Cardiac atrium fibroblast (primary cell): ENCODE data around the gene RNASE8. TPM values are rescaled to one million over a fixed set of nuclear protein-coding genes. Genes with fewer than 3 reads are reported as not detected.

Experiments
- total RNA-seq: library from RNA; depleted of rRNA; stranded (reverse); fragments of >200 nt; gene quantifications from 2 replicates; pipeline ENCODE4 v1.2.3, GENCODE V29; 2015

RNASE8 gene
- not detected in 2 replicates for total RNA-seq

GRCh38 chr14:21057803-21058675, at the start of gene RNASE8:
Gene RNASE8 (plus strand): TSS chr14:21057822. CDS start chr14:21057893, 71 bp downstream.

GRCh38 chr14:21024585-21025370, 32.8 kb upstream of the RNASE8 start, which contains the start of gene NDRG2:
Gene NDRG2 (minus strand): TSS chr14:21025061. CDS start chr14:21023315, 1,746 bp downstream.

GRCh38 chr14:21029917-21030316, 27.7 kb upstream of the RNASE8 start, which contains the start of gene TPPP2:
Gene TPPP2 (plus strand): TSS chr14:21030217. CDS start chr14:21030582, 365 bp downstream.

GRCh38 chr14:21034707-21035106, 22.9 kb upstream of the RNASE8 start, which contains the start of gene RNASE13:
Gene RNASE13 (minus strand): TSS chr14:21034807. CDS start chr14:21034288, 519 bp downstream.

GRCh38 chr14:21041676-21042433, 15.8 kb upstream of the RNASE8 start, which contains the start of gene RNASE7:
Gene RNASE7 (plus strand): TSS chr14:21042362. CDS start chr14:21042993, 631 bp downstream.

GRCh38 chr14:21070083-21070609, 12.5 kb downstream of the RNASE8 start, which contains the start of gene ARHGEF40:
Gene ARHGEF40 (plus strand): TSS chr14:21070304. CDS start chr14:21070397, 93 bp downstream.

GRCh38 chr14:21098076-21098891, 40.7 kb downstream of the RNASE8 start, which contains the start of gene ZNF219:
Gene ZNF219 (minus strand): TSS chr14:21098655. CDS start chr14:21093591, 5,064 bp downstream.

GRCh38 chr14:21100931-21101330, 43.3 kb downstream of the RNASE8 start, which contains the start of gene TMEM253:
Gene TMEM253 (plus strand): TSS chr14:21101066. CDS start chr14:21101344, 278 bp downstream.

Other genes starting within 250 kb of the RNASE8 start
- not detected in 2 replicates for gene RNASE3, start 166.4 kb upstream of the RNASE8 start, total RNA-seq
- not detected in 2 replicates for gene RNASE2, start 102.3 kb upstream of the RNASE8 start, total RNA-seq
- 36.8 and 104 TPM in 2 replicates for gene METTL17, start 67.8 kb upstream of the RNASE8 start, total RNA-seq
- gene SLC39A2, start 58.5 kb upstream of the RNASE8 start, total RNA-seq: not detected in 2 replicates
- gene NDRG2, start 32.8 kb upstream of the RNASE8 start, total RNA-seq: 14.7 and 16.4 TPM in 2 replicates
- gene TPPP2, start 27.6 kb upstream of the RNASE8 start, total RNA-seq: not detected in 2 replicates
- not detected in 2 replicates for gene RNASE13, start 23.0 kb upstream of the RNASE8 start, total RNA-seq
- gene RNASE7, start 15.5 kb upstream of the RNASE8 start, total RNA-seq: not detected in 2 replicates
- 27.3 and 38.1 TPM in 2 replicates for gene ARHGEF40, start 12.5 kb downstream of the RNASE8 start, total RNA-seq
- 7.9 and 8.1 TPM in 2 replicates for gene ZNF219, start 40.8 kb downstream of the RNASE8 start, total RNA-seq
- not detected in 2 replicates for gene TMEM253, start 43.2 kb downstream of the RNASE8 start, total RNA-seq
- gene OR5AU1, start 98.2 kb downstream of the RNASE8 start, total RNA-seq: not detected in 2 replicates
- 379 and 468 TPM in 2 replicates for gene HNRNPC, start 211.6 kb downstream of the RNASE8 start, total RNA-seq
- gene RPGRIP1, start 222.3 kb downstream of the RNASE8 start, total RNA-seq: not detected in 2 replicates